DMS153 treated with DMSO at 0.1 percent for 48 hours (cell line): ENCODE measurements around the gene BEGAIN.
"Not testable (repeated sequence)": the region's sequence is repeated elsewhere in the genome, so short reads cannot be mapped to it uniquely, and the experiment has no call there.

Experiments
- DNase-seq: peaks from one replicate; lab custom pipeline; 2025; ENCODE audit not compliant: unreplicated experiment; lab: John Stamatoyannopoulos, UW

Gene BEGAIN

GRCh38 chr14:100526632-100527031 lies 60.6 kb downstream of the BEGAIN start:
- DNase-seq = no peak

DNA sequence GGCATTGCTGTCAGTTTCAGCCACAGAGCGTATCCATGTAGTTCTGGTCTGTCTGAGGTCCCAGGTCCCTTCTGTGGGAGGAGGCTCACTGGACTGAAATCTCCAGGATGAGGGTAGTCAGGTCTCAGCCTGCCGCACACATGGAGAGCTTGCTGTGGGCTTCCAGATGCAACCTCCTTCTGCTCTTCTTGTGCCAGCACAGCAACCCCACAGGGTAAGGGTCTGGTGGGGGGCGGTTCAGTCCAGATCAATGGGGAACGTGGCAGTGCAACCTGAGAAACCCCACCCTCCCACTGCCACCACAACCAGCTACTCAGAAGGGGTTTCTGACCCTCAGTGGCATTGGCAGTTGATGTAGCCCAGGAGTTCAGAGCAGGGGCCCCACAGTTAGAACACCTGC lies 61.2 kb downstream of the BEGAIN start:
- no peak for DNase-seq

DNA sequence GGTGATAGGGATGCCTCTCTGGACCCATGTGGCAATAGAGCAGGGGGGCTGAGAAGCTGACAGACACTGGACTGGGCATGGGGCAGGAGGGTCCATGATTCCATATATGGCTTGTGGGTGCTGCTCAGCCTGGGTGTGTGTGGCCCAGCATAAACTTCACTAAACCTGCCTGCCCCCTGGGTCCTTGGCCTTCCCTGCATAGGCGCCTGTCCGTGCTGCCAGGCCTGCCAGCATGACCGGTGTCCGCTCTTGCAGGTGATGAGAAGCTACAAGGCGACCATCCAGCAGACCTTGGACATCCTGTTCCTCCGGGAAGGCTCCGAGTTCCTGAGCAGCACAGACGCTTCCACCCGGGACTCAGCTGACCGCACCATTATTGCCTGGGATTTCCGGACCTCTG lies 61.6 kb downstream of the BEGAIN start:
- no peak for DNase-seq

- DNase-seq = no peak
These were observed 62.3 kb downstream of the BEGAIN start for GRCh38 chr14:100524933-100525243.

- no peak for DNase-seq
These were observed 62.8 kb downstream of the BEGAIN start for GRCh38 chr14:100524233-100524932.

- DNase-seq = no peak
These were observed 63.4 kb downstream of the BEGAIN start for GRCh38 chr14:100523843-100524169.

DNA sequence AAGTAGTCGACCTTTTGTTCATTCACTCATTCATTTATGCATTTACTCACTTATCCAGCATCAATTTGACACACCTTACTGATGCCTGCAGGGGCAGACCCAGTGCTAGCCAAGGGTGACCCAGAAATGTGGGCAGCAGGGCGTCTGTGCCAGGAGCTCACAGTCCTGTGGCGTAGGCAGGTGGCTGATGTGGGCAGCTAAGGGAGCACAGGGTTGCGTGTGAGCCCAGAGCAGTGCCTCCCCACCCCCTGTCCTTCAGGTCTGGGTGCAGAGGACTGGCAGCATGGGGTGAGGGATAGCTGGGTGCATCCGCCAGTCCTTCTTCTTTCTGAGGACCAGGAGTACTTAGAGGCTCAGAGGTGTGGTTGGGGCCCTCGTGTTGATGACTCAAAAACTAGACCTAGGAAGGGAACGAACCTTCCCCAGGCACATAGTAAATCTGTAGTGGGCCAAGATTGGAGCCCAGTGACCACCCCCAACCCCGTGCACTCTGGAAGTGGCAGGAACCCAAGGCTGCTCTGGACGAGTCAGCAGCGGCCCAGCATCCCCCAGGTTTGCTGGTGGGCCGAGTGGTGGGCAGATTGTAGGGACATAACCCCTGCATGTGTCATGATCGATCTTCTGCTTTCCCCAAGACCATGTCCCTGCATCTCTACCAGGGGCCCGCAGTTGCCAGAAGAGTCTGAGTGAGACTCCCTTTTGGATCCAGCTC lies 63.9 kb downstream of the BEGAIN start:
- no peak for DNase-seq

- DNase-seq = no peak
These were observed 64.6 kb downstream of the BEGAIN start for GRCh38 chr14:100522616-100523099.

DNA sequence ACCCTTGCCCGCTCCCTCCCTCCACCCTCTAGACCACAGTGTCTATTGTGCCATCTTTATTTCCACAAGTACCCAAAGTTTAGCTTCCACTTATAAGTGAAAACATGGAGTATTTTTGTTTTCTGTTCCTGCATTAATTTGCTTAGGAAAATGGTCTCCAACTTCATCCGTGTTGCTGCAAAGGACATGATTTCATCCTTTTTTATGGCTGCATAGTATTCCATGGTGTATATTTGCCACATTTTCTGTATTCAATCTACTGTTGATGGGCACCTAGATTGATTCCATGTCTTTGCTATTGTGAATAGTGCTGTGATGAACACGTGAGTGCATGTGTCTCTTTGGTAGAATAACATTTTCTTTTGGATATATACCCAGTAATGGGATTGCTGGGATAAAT lies 81.2 kb downstream of the BEGAIN start:
- not testable (repeated sequence) for DNase-seq

GRCh38 chr14:100504372-100505078 lies 82.7 kb downstream of the BEGAIN start:
- DNase-seq = no peak

- no peak for DNase-seq
These were observed 84.0 kb downstream of the BEGAIN start for GRCh38 chr14:100503251-100503650.

- no peak for DNase-seq
These were observed 84.5 kb downstream of the BEGAIN start for GRCh38 chr14:100502622-100503220.

- no peak for DNase-seq
These were observed 87.1 kb downstream of the BEGAIN start for GRCh38 chr14:100500128-100500527.

DNA sequence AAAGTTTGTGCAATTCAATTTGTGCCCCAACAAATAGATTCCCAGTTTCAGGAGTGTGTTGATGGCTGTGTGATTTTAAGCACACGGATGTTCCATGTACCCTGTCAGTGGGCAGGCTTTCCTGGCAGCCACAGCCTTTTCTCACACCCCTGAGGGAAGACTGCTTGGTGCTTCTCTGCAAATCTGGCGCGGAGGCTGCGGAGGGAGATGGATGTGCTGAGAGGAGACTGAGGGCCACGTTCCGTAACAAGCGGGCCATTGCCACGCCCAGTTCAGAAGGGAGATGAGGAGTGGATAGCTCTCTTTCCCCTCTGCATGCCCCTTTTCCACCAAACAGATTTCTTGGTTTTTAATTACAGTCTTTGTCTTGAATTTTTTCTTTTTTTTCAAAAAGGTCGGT lies 89.1 kb downstream of the BEGAIN start:
- no peak for DNase-seq

GRCh38 chr14:100495917-100496316 lies 91.3 kb downstream of the BEGAIN start:
- DNase-seq = no peak

- DNase-seq = no peak
These were observed 92.6 kb downstream of the BEGAIN start for GRCh38 chr14:100494645-100495044.

GRCh38 chr14:100490252-100490651 lies 97.0 kb downstream of the BEGAIN start:
- no peak for DNase-seq

DNA sequence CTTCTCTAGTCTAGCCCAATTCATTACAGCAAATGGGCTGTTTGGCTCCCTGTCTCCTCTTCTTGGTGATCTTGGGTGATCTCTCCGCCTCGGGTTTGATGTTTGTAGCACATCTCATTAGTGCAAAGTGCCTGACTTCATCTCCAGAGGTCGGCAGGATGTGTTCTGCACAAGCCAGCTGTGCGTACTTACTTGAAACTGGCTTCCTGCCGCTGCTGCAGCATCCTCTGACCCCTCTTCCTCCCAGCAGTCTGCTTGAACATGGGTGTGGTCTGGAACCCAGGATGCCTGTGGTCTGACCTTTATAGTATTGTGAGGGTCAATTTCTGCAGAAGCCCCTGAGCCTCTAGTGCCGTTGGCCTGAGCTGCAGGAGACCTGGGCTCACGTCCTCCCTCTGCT lies 99.2 kb downstream of the BEGAIN start:
- DNase-seq = no peak

- no peak for DNase-seq
These were observed 99.9 kb downstream of the BEGAIN start for GRCh38 chr14:100487304-100487703.
